Measurements from ENCODE around the gene PLBD2. TPM values are rescaled to one million over a fixed set of nuclear protein-coding genes. Genes with fewer than 3 reads are reported as not detected.

PLBD2 gene
- total RNA-seq, 2 donors from 2014 or later, result 54.1 to 104 TPM

DNA sequence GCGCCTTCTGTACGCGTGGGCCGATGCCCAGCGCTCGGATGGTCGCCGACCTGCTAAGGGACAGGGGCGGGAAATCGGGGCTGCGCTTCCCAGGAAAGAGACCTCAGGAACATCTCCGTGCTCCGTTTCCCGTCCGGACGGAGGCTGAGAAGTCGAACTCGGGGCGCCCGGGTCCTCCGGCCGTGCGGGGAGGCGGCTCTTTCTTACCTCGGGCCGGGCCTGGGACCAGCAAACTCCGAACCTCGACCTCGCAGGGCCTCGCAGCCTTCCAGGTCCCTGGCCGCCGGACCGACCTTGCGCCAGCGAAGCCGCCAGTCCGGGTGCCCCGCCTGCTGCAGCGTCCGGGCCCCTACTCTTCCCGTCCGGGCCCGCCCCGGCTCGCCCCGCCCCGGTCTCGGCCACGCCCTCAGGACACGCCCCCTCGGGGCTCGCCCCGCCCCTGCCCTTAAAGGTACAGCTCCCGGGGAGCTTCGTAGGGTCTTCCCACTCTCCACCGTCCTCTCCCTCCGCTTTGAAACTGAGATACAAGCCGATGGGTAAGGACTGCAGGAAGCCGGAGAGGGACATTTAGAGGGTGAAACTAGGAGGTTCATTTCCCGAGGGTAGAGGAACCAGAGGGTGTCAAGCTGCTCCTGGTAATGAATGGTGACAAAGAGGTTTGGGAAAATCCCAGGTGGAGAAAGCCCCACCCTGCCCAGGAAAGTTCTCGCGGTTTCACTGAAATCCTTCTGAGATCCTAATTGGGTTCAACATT is 23.4 kb upstream of the PLBD2 start, which contains the start of gene SLC8B1:
Gene SLC8B1, minus strand, starts transcription at position 324 of the 754 bp plus-strand sequence. CDS start 2,231 bp downstream, outside the sequence.
- Histone ChIP-seq H3K27ac (peak within 1 kb of the TSS; percentile 20 to 67), H3K27me3 (replicated peaks; ENCODE audit: insufficient read depth) (no peaks in the 10 kb centered on the region), H3K9me3 (no peaks in the 10 kb centered on the region), H3K4me1 (ENCODE audit: control insufficient read depth in 1 of 2, low read depth in 2 of 2) (peaks cover 5 to 30% of the 10 kb centered on the region in 2 donors), H3K36me3 (peaks cover 4% of the 10 kb centered on the region), H3K4me3 (peak within 1 kb of the TSS; percentile 90)
- ATAC-seq (ENCODE audit: insufficient number of reproducible peaks, low FRiP score, low read depth) (peak; percentile 80), DNase-seq (ENCODE audit: low spot score) (peak; percentile 40)
- TF ChIP-seq, protein P1, sequence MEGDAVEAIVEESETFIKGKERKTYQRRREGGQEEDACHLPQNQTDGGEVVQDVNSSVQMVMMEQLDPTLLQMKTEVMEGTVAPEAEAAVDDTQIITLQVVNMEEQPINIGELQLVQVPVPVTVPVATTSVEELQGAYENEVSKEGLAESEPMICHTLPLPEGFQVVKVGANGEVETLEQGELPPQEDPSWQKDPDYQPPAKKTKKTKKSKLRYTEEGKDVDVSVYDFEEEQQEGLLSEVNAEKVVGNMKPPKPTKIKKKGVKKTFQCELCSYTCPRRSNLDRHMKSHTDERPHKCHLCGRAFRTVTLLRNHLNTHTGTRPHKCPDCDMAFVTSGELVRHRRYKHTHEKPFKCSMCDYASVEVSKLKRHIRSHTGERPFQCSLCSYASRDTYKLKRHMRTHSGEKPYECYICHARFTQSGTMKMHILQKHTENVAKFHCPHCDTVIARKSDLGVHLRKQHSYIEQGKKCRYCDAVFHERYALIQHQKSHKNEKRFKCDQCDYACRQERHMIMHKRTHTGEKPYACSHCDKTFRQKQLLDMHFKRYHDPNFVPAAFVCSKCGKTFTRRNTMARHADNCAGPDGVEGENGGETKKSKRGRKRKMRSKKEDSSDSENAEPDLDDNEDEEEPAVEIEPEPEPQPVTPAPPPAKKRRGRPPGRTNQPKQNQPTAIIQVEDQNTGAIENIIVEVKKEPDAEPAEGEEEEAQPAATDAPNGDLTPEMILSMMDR (IDR thresholded peaks at IDR 0.05), result no peak

DNA sequence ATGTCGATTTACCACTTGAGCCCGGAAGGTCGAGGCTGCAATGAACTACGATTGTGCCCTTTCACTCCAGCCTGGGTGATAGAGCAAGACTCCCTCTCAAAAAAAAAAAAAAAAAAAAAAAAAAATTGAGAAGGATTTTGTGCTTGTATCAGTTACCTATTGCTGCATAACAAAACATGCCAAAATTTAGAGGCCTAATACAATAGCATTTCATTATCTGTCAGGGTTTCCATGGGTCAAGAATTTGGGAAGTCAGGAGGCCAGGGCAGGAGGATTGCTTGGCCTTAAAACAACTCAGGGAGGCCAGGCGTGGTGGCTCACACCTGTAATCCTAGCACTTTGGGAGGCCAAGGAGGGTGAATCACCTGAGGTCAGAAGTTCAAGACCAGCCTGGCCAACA is 18.8 kb upstream of the PLBD2 start:
- Histone ChIP-seq H3K4me3 (no peak overlapping the region), H3K27me3 (replicated peaks; ENCODE audit: insufficient read depth) (no peaks in the 10 kb centered on the region), H3K27ac (no peak overlapping the region), H3K36me3 (no peaks in the 10 kb centered on the region), H3K4me1 (ENCODE audit: control insufficient read depth in 1 of 2, low read depth in 2 of 2) (peaks cover 5 to 11% of the 10 kb centered on the region in 2 donors), H3K9me3 (no peaks in the 10 kb centered on the region)
- ATAC-seq (ENCODE audit: insufficient number of reproducible peaks, low FRiP score, low read depth), result no peak
- TF ChIP-seq, protein P1 (IDR thresholded peaks at IDR 0.05), result no peak
- DNase-seq (ENCODE audit: low spot score), result no peak

DNA sequence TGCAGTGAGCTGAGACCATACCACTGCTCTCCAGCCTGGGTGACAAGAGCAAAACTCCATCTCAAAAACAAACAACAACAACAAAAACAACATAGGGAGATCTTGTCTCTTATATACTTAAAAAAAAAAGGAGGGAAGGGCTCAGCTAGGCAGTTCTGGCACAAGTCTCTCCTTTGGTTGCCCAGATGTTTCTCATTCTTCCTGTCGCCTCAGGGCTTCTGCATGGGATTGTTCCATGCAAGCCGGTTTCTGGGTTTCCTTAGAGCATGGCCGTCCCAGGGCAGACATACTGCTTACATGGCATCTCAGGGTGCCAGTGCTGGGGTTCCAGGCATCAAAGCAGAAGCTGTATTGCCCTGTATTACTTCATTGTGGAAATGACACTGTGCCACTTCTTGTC is 18.3 kb upstream of the PLBD2 start:
- ATAC-seq (ENCODE audit: insufficient number of reproducible peaks, low FRiP score, low read depth), result no peak
- Histone ChIP-seq H3K9me3 (no peaks in the 10 kb centered on the region), H3K4me3 (no peak overlapping the region), H3K27ac (no peak overlapping the region), H3K27me3 (replicated peaks; ENCODE audit: insufficient read depth) (no peaks in the 10 kb centered on the region), H3K4me1 (ENCODE audit: control insufficient read depth in 1 of 2, low read depth in 2 of 2) (peaks cover 5 to 11% of the 10 kb centered on the region in 2 donors), H3K36me3 (no peaks in the 10 kb centered on the region)
- TF ChIP-seq, protein P1 (IDR thresholded peaks at IDR 0.05), result no peak
- no peak for DNase-seq (ENCODE audit: low spot score)

DNA sequence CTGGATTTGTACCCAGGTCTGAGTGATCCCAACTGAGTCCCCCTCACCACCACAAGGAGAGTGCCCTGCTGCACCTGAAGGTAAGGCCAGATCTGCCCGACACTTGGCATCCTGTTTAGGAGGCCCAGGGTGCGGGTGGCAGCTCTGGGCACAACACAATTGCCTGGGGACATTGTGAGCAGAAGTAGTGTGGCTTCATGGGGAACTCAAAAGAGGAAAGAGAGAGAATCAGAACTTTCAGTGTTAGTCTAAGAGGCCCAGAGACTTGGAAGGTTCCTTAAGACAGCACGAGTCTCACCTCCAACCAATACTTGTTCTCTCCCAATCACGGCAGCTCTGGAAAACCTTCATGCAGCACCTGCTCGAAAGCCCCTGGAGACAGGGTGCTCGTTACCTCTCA is 16.9 kb upstream of the PLBD2 start:
- H3K36me3 ChIP-seq, result no peaks in the 10 kb centered on the region
- H3K9me3 ChIP-seq, result no peaks in the 10 kb centered on the region
- H3K4me1 ChIP-seq (ENCODE audit: control insufficient read depth in 1 of 2, low read depth in 2 of 2), result no peaks in the 10 kb centered on the region
- TF ChIP-seq, protein P1 (IDR thresholded peaks at IDR 0.05), result no peak
- no peak for ATAC-seq (ENCODE audit: insufficient number of reproducible peaks, low FRiP score, low read depth)
- no peak overlapping the region for H3K27ac ChIP-seq
- DNase-seq (ENCODE audit: low spot score), result no peak
- no peaks in the 10 kb centered on the region for H3K27me3 ChIP-seq (replicated peaks; ENCODE audit: insufficient read depth)
- no peak overlapping the region for H3K4me3 ChIP-seq

DNA sequence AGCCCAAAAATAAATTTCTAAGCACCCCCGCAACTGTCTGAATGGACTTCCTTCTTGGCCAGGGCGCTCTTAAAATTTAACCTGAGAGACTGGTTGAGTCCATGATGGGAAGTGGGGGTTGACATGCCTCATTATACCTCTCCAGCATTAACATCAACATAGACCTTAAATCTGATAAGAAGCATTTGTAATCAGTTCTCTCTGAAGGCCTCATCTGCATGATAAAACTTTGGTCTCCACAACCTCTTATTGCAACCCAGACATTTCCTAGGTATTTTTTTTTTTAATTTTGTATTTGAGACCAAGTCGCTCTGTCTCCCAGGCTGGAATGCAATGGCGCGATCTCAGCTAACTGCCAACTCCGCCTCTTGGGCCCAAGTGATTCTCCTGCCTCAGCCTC is 13.1 kb upstream of the PLBD2 start:
- DNase-seq (ENCODE audit: low spot score) (no peak), ATAC-seq (ENCODE audit: insufficient number of reproducible peaks, low FRiP score, low read depth) (no peak)
- H3K27me3 ChIP-seq (replicated peaks; ENCODE audit: insufficient read depth), result no peaks in the 10 kb centered on the region
- no peaks in the 10 kb centered on the region for H3K9me3 ChIP-seq
- no peaks in the 10 kb centered on the region for H3K4me1 ChIP-seq (ENCODE audit: control insufficient read depth in 1 of 2, low read depth in 2 of 2)
- TF ChIP-seq, protein P1 (IDR thresholded peaks at IDR 0.05), result no peak
- no peak overlapping the region for H3K4me3 ChIP-seq
- H3K27ac ChIP-seq, result no peak overlapping the region
- H3K36me3 ChIP-seq, result no peaks in the 10 kb centered on the region

Data from thoracic aorta (tissue), 2 donors.